ENCODE measurements around the gene C16orf92.

DNA sequence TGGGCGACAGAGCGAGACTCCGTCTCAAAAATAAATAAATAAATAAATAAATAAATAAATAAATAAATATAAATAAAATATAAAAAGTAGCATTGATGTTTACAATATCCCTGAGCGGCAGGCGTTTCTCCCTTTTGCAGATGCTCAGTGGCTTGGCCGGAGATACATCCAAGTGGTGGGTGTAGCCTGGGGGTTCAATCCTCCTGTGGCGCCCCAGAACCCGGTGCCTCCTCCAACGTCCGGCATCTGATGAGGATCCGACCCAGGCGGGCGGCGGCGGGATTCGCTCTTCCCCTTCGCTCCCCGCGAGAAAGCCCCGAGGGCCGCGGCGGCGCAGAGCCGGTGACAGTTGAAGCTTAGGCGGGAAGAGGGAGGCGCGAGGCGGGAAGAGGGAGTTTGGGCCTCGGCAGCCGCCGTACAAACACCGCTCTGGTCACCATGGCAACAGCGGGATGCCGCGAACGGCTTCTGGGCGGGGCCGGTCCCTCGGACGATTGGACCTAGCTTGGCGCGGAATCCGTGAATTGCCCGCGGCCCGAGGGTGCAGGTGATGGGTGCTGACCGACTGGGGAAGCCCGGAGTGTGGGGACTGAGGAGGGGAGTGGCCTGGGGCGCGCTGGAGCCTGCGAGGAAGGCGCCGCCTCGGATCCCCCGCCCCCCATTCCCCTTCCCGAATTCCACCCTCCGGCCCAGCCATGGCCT, 29.8 kb downstream of the C16orf92 start:
- TF ChIP-seq, protein P1, sequence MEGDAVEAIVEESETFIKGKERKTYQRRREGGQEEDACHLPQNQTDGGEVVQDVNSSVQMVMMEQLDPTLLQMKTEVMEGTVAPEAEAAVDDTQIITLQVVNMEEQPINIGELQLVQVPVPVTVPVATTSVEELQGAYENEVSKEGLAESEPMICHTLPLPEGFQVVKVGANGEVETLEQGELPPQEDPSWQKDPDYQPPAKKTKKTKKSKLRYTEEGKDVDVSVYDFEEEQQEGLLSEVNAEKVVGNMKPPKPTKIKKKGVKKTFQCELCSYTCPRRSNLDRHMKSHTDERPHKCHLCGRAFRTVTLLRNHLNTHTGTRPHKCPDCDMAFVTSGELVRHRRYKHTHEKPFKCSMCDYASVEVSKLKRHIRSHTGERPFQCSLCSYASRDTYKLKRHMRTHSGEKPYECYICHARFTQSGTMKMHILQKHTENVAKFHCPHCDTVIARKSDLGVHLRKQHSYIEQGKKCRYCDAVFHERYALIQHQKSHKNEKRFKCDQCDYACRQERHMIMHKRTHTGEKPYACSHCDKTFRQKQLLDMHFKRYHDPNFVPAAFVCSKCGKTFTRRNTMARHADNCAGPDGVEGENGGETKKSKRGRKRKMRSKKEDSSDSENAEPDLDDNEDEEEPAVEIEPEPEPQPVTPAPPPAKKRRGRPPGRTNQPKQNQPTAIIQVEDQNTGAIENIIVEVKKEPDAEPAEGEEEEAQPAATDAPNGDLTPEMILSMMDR (IDR thresholded peaks at IDR 0.05; ENCODE audit: insufficient read depth, low read length): no peak
- peak; percentile 87 for TF ChIP-seq POLR2AphosphoS5 (IDR thresholded peaks at IDR 0.05; ENCODE audit: low read depth)
- TF ChIP-seq GABPA (IDR thresholded peaks at IDR 0.05; ENCODE audit: low read depth): no peak
- no peak for TF ChIP-seq REST (IDR thresholded peaks at IDR 0.05; ENCODE audit: insufficient replicate concordance, low read depth)

Data from HL-60 (cell line).